ENCODE results near the gene TUBB6. TPM values are rescaled to one million over a fixed set of nuclear protein-coding genes. Genes with fewer than 3 reads are reported as not detected.

TUBB6 gene
- total and polyA plus RNA-seq, 2 of the 8 experiments (the other 6 are each of a cell fraction or from before 2014, with no cell fraction given), result 126 to 223 TPM

DNA sequence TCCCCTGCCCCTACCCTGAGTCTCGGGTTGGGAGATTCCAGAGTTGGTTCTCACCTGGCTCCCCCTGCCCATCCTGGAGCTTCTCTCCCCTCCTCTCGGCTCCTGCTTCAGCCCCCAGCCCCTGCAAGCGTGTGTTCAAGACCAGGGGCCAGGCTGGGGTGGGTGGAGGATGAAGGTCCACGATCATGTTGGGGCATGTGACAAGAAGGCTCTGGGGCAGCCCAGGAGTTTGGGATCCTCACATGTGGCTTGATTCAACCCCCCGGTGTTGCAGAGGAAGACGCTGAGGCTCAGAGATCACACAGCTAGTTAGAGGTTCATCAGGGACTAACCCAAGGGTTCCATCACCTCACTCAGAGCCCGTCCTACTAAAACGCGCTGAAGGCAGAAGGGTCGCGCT lies 14.2 kb upstream of the TUBB6 start:
- H4K5ac ChIP-seq (ENCODE audit: insufficient read length, low read depth, low read length), result no peak overlapping the region
- no peak overlapping the region for H2BK120ac ChIP-seq (replicated peaks; ENCODE audit: low read depth, low read length)
- no peak overlapping the region for H3K56ac ChIP-seq (replicated peaks; ENCODE audit: insufficient read length, low read depth, low read length)
- H3K36me3 ChIP-seq (ENCODE audit: control insufficient read depth in 2 of 4, insufficient read depth in 4 of 4, low read length in 3 of 4), result no peaks in the 10 kb centered on the region
- H4K8ac ChIP-seq (ENCODE audit: extremely low read depth, insufficient read depth, low read length), result no peak overlapping the region; the same call in 1 of the 2 replicates
- no peak overlapping the region for H3K27ac ChIP-seq (ENCODE audit: low read depth, low read length)
- H4K91ac ChIP-seq (replicated peaks; ENCODE audit: insufficient read length, low read length), result no peak overlapping the region
- no peak overlapping the region for H2AFZ ChIP-seq (ENCODE audit: low read length)
- H3K23me2 ChIP-seq (ENCODE audit: low read depth, low read length), result no peaks in the 10 kb centered on the region
- peaks cover 0 to 2% (median under 1%) of the 10 kb centered on the region in 4 experiments; a peak in 3 of 7 replicates for H3K4me1 ChIP-seq (replicated peaks in 1 of 4; ENCODE audit: control insufficient read depth in 3 of 4, insufficient read depth in 4 of 4, low read length in 3 of 4)
- no peak overlapping the region for H3K23ac ChIP-seq (ENCODE audit: insufficient read length)
- no peak overlapping the region for H2BK5ac ChIP-seq (ENCODE audit: low read depth, low read length)
- H3K4me3 ChIP-seq (ENCODE audit: extremely low read depth in 1 of 4, insufficient read depth in 2 of 4, low read depth in 3 of 4, low read length in 4 of 4), result no peak overlapping the region
- ChIA-PET POLR2A (ENCODE audit: partially characterized antibody) (interaction anchor here (2.1 kb wide), 1 partner anchor 14 kb away, joined by 8 read pairs; no protein-coding TSS in a partner anchor), CTCF (ENCODE audit: partially characterized antibody) (interaction anchor here (1.0 to 1.5 kb wide), 3 partner anchors 9 to 17 kb away, joined by 3 to 8 read pairs (median 3); no protein-coding TSS in a partner anchor)
- H3K79me1 ChIP-seq (ENCODE audit: low read depth, low read length), result no peaks in the 10 kb centered on the region; the same call in 1 of the 2 replicates
- no peaks in the 10 kb centered on the region for H3K79me2 ChIP-seq (ENCODE audit: control insufficient read depth in 1 of 2, insufficient read depth in 2 of 2, low read length in 2 of 2)
- no peak overlapping the region for H2AK5ac ChIP-seq (ENCODE audit: low read depth, low read length)
- DNase-seq (ENCODE audit: low read depth in 1 of 2, low spot score in 2 of 2) (no peak), FAIRE-seq (no peak)
- H3K4me2 ChIP-seq (ENCODE audit: insufficient read depth in 1 of 2, low read depth in 2 of 2, low read length in 2 of 2), result no peak overlapping the region
- no peak overlapping the region; the same call in none of the 2 replicates for H3K18ac ChIP-seq (ENCODE audit: extremely low read depth, low read length)
- H3K4ac ChIP-seq (replicated peaks; ENCODE audit: insufficient read length, low read depth, low read length), result no peak overlapping the region
- 81% methylated on average over 11 of the region's 11 CpGs; no CpG with 5 or more reads in 1 of the 2 experiments for WGBS, 2 experiments (ENCODE audit: extremely low coverage in 1 of 2, insufficient coverage in 1 of 2, insufficient read length in 1 of 2, insufficient replicate concordance in 2 of 2, low coverage in 1 of 2, low lambda C conversion rate in 2 of 2, missing lambda C conversion rate in 1 of 2)
- no peak overlapping the region for H2BK20ac ChIP-seq (ENCODE audit: low read length)
- H2BK12ac ChIP-seq (ENCODE audit: low read depth, low read length), result 0 out of 2 replicates have a peak overlapping the region, but pooled peaks have one; percentile 27
- peaks cover 0 to 5% (median under 1%) of the 10 kb centered on the region in 4 experiments; a peak in 4 of 7 replicates for H3K27me3 ChIP-seq (replicated peaks in 1 of 4; ENCODE audit: control insufficient read depth in 3 of 4, extremely low read depth in 1 of 4, insufficient read depth in 3 of 4, low read length in 3 of 4)
- H2BK15ac ChIP-seq (ENCODE audit: low read length), result 0 out of 2 replicates have a peak overlapping the region, but pooled peaks have one; percentile 72
- TF ChIP-seq TBP (IDR thresholded peaks at IDR 0.05; ENCODE audit: low read depth, low read length) (no peak), SUZ12 (IDR thresholded peaks at IDR 0.05; ENCODE audit: low read length) (no peak), GABPA (IDR thresholded peaks at IDR 0.05; ENCODE audit: borderline replicate concordance, insufficient read depth, low read length) (no peak), ATF2 (IDR thresholded peaks at IDR 0.05; ENCODE audit: low read length) (no peak), CREB1 (IDR thresholded peaks at IDR 0.05) (no peak), EGR1 (IDR thresholded peaks at IDR 0.05; ENCODE audit: borderline replicate concordance, low read depth, low read length) (no peak), TAF1 (IDR thresholded peaks at IDR 0.05; ENCODE audit: low read depth, low read length) (no peak), RFX5 (IDR thresholded peaks at IDR 0.05; ENCODE audit: borderline replicate concordance, low read depth, low read length) (no peak), BACH1 (IDR thresholded peaks at IDR 0.05; ENCODE audit: low read length) (no peak), EZH2 (IDR thresholded peaks at IDR 0.05; ENCODE audit: low read depth, low read length, severe bottlenecking) (no peak)
- H3K14ac ChIP-seq (ENCODE audit: insufficient read length), result no peak overlapping the region
- H3K9ac ChIP-seq (replicated peaks in 1 of 4; ENCODE audit: extremely low read depth in 1 of 4, low read depth in 3 of 4, low read length in 3 of 4), result no peak overlapping the region
- H4K20me1 ChIP-seq (replicated peaks in 1 of 2; ENCODE audit: control insufficient read depth in 1 of 2, insufficient read depth in 2 of 2, low read length in 2 of 2), result no peaks in the 10 kb centered on the region
- H3K9me3 ChIP-seq (ENCODE audit: insufficient read depth in 2 of 2, low read depth in 1 of 2, low read length in 1 of 2), result 0 out of 4 replicates have a peak, but pooled peaks cover 0 to 4% of the 10 kb centered on the region in 2 experiments

All from H1 (cell line).